ENCODE measurements around the gene RORC. TPM values are rescaled to one million over a fixed set of nuclear protein-coding genes. Genes with fewer than 3 reads are reported as not detected.
A peak's percentile ranks its signal among the peaks of the same experiment; 100 is the strongest.

Gene RORC
- total RNA-seq, 6 donors from 2014 or later = 10.3 to 46.2 (median 24.1) TPM

- Histone ChIP-seq H3K27ac (no peak overlapping the region), H3K4me1 (peaks cover 0 to 6% (median 0%) of the 10 kb centered on the region in 4 donors), H3K27me3 (no peaks in the 10 kb centered on the region), H3K9me3 (no peaks in the 10 kb centered on the region), H3K4me3 (no peak overlapping the region), H3K36me3 (no peaks in the 10 kb centered on the region)
- ATAC-seq (ENCODE audit: low FRiP score in 2 of 2) (peak in 1 of 2 donors; percentile 67), DNase-seq (no peak)
- TF ChIP-seq CTCF (IDR thresholded peaks at IDR 0.05) = no peak
- no peak for TF ChIP-seq EP300 (IDR thresholded peaks at IDR 0.05)
- no peak for TF ChIP-seq POLR2A (IDR thresholded peaks at IDR 0.05)
- TF ChIP-seq POLR2AphosphoS5 (IDR thresholded peaks at IDR 0.05) = no peak
- WGBS, 2 donors = 53 to 55% methylated on average over 7 of the region's 7 CpGs
Observed at GRCh38 chr1:151867765-151868411, 36.3 kb upstream of the RORC start.

- DNase-seq = no peak
- ATAC-seq (ENCODE audit: low FRiP score in 2 of 2) = peak in 1 of 2 donors; percentile 34
- Histone ChIP-seq H3K36me3 (no peaks in the 10 kb centered on the region), H3K9me3 (no peaks in the 10 kb centered on the region), H3K27me3 (no peaks in the 10 kb centered on the region), H3K4me3 (no peak overlapping the region), H3K4me1 (peaks cover 0 to 6% (median 0%) of the 10 kb centered on the region in 4 donors), H3K27ac (no peak overlapping the region)
- TF ChIP-seq POLR2A (IDR thresholded peaks at IDR 0.05) (no peak), POLR2AphosphoS5 (IDR thresholded peaks at IDR 0.05) (no peak), CTCF (IDR thresholded peaks at IDR 0.05) (no peak), EP300 (IDR thresholded peaks at IDR 0.05) (no peak)
- 50 to 58% methylated on average over 2 of the region's 2 CpGs for WGBS, 2 donors
Observed at GRCh38 chr1:151867321-151867720, 35.7 kb upstream of the RORC start.

GRCh38 chr1:151864411-151864810 is 32.8 kb upstream of the RORC start:
- Histone ChIP-seq H3K4me1 (peaks cover 0 to 6% (median 0%) of the 10 kb centered on the region in 4 donors), H3K4me3 (no peak overlapping the region), H3K36me3 (no peaks in the 10 kb centered on the region), H3K9me3 (no peaks in the 10 kb centered on the region), H3K27me3 (no peaks in the 10 kb centered on the region), H3K27ac (no peak overlapping the region)
- ATAC-seq (ENCODE audit: low FRiP score in 2 of 2) (no peak), DNase-seq (no peak)
- TF ChIP-seq POLR2AphosphoS5 (IDR thresholded peaks at IDR 0.05) (no peak), POLR2A (IDR thresholded peaks at IDR 0.05) (no peak), EP300 (IDR thresholded peaks at IDR 0.05) (no peak), CTCF (IDR thresholded peaks at IDR 0.05) (no peak)
- WGBS, 2 donors = 78 to 93% methylated on average over 1 of the region's 2 CpGs

GRCh38 chr1:151862604-151863003 is 31.0 kb upstream of the RORC start:
- H3K27me3 ChIP-seq = no peaks in the 10 kb centered on the region
- H3K36me3 ChIP-seq = no peaks in the 10 kb centered on the region
- no peaks in the 10 kb centered on the region for H3K9me3 ChIP-seq
- H3K27ac ChIP-seq = no peak overlapping the region
- H3K4me3 ChIP-seq = no peak overlapping the region
- TF ChIP-seq POLR2AphosphoS5 (IDR thresholded peaks at IDR 0.05) (no peak), POLR2A (IDR thresholded peaks at IDR 0.05) (no peak), CTCF (IDR thresholded peaks at IDR 0.05) (no peak), EP300 (IDR thresholded peaks at IDR 0.05) (no peak)
- ATAC-seq (ENCODE audit: low FRiP score in 2 of 2) (no peak), DNase-seq (no peak)
- peaks cover 0 to 4% (median under 1%) of the 10 kb centered on the region in 4 donors for H3K4me1 ChIP-seq
